Fibroblast of skin of right biceps (primary cell): ENCODE results near the gene TUBG2.
"Not testable (repeated sequence)": the region's sequence is repeated elsewhere in the genome, so short reads cannot be mapped to it uniquely, and the experiment has no call there.

Experiments used
- DNase-seq: peaks from one replicate; pipeline ENCODE4 v3.0.0-alpha.2; 2013

The TUBG2 gene

DNA sequence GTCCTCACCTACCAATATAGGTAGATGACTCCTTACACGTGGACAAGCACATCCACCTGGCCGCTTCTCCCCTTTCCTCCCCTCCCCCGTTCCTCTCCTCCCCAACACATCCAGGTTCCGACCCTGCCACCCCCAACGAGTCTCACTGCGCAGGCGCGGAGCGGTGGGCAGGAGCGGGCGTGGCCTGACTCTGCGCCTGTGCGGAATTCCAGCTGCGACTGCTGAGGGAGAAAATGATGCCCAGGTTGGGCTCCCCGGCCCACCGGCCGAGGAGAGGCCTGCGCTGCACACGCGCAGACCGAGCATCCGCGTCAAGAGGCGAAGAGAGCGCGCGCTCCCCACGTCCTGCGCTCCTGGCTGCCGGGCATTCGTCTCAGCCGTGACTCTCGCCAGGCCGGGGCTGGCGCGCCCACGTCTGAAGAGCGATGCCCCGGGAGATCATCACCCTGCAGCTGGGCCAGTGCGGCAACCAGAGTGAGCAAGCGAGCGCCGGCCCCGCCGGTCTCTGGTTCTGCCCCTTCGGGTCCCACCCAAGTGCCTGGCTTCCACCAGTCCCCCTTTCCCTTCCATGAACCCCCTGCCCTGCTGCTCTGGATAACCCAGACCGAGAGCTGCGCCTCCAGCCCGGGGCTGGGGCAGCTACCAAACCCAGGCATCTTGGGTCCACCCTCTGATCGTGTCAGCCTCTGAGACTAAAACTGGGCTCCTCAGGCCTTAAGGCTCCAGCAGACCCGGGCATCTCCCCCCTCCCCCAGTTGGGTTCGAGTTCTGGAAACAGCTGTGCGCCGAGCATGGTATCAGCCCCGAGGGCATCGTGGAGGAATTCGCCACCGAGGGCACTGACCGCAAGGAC lies at the start of gene TUBG2:
TUBG2 (plus strand) TSS at position 206 of the 853 bp plus-strand sequence; CDS start at position 426, 220 bp downstream.
- peak; percentile 91 for DNase-seq

DNA sequence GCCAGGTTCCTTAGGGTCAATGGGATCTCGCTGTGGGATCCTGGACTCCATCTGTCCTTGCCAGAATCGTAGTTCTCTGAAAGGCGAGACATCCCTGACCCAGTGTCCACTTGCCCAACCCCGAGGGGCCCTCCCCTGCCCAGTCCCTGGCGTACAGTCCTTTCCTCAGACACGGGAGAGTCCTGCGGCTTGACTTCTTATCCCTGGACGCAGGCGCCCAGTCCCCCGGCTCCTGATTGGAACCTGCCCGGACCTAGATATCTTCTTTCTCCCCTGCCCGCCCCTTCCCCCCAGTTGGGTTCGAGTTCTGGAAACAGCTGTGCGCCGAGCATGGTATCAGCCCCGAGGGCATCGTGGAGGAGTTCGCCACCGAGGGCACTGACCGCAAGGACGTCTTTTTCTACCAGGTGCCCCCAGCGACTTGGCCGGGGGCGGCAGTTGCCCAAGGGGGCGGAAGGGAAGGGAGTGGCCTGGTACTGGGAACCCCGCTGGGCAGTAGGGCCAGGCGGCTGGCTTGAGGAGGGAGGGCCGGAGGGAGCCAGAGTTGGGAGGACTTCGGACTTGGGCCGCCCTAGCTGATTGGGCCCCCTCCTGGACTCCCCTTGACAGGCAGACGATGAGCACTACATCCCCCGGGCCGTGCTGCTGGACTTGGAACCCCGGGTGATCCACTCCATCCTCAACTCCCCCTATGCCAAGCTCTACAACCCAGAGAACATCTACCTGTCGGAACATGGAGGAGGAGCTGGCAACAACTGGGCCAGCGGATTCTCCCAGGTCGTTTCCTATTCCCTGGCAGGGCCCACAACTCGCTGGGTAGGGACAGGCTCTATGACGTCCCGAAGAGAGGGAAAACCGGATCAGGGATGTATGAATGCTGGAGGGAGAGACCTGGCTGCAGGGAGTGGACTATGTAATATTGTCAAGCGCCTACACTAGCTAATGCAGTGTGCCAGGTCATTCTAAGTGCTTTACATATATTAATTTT lies 49.0 kb upstream of the TUBG2 start:
- not testable (repeated sequence) for DNase-seq

DNA sequence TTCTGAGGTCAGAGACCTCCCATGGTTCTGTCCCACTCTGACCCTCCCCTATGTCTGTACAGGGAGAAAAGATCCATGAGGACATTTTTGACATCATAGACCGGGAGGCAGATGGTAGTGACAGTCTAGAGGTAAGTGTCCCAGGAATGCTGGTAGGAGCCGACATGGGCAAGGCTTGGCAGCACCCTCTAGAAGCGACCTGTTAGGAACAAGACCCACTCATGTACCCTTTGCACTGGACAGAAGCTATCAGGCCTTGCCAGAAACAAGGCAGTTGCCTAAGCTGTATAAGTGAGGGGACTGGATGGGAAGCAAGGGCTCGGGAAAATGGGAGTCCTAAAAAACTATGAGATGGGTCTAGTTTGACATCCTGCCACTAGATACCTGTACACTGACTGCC lies 47.1 kb upstream of the TUBG2 start:
- no peak for DNase-seq

DNA sequence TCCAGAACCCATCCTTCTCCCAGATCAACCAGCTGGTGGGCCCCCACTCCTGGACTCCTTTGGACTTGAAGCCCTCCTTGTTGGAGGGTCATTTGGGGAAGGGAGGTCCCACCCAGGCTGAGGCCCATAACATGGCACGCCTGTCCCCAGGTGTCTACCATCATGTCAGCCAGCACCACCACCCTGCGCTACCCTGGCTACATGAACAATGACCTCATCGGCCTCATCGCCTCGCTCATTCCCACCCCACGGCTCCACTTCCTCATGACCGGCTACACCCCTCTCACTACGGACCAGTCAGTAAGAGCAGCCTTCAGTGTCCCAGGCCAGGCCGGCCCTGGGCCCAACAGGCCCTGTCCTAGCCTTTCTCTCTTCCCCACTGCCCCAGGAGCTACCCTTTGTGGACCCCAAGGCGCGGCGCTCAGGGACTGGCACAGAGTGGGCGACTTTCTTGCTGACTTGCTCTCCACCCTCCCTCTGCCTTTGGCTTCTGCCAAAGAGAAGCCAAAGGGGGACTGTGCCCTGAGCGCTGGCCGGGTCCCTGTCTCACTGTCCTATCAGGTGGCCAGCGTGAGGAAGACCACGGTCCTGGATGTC lies 45.3 kb upstream of the TUBG2 start:
- DNase-seq: no peak

DNA sequence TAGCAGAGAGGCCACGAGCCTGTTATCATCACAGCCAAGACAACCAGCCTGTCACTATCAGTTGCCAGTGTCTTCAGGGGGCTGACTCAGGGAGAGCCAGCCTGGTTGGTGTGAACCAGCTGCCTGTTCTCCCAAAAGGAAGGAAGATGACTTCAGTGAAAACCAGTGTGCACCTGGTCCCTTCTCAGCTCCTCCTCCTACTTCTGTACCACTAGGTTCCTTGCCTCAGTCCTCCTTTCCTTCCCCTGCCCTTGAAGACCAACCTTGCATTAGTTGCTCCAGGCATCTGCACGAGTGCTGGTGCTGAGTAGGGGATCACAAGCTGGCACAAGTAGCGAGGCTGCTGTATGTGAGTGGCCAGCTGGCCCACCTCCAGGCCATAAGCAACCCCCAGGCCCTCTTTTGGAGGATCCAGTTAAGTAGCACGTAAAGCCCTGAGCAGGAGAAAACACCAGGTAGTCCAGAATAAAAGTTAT lies 41.1 kb upstream of the TUBG2 start:
- DNase-seq: no peak

DNA sequence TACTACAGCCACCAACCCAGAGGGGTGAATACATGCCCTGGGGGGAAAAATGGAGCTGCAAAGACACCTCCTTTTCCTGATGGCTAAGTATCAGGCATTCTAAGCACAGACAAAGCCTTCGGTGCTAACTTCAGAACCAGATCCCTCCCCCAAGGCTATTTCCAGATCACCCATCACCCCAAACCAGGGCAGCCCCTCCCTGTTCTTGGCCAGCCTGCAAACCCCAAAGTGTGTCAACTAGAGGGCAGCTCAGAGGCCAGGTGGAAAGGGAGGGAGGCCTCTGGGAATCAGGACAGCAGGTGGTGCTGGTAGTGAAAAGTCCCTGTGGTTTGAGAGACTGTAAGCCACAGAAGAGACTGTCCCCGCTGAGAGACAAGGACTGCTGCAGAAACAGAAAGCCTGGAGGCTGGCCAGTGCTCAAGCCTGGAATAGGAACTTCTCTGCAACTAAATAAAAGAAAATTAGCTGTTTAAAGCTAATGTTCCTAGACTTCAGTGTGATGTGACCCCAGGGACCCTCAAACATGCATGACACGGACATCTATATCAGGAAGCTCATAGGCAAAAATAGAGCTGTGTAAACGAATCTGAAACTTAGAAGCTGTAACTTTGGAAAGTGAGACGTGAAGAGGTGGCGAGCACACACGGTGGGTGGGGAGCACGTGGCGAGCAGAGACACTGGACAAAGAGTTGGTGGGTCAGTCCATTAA lies 40.5 kb upstream of the TUBG2 start:
- DNase-seq: no peak

DNA sequence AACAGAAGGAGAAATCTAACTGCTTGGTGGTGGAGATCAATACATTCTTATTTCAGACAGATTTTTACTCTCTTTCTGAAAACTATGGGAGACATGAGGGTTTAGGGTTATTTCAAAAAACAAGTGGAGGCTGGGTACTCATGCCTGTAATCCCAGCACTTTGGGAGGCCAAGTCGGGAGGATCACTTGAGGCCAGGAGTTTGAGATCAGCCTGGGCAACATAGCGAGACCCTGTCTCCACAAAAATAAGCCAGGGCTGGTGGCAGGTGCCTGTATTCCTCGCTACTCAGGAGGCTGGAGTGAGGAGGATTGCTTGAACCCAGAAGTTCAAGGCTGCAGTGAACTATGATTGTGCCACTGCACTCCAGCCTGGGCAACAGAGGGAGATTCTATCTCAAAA lies 37.1 kb upstream of the TUBG2 start:
- DNase-seq: not testable (repeated sequence)

DNA sequence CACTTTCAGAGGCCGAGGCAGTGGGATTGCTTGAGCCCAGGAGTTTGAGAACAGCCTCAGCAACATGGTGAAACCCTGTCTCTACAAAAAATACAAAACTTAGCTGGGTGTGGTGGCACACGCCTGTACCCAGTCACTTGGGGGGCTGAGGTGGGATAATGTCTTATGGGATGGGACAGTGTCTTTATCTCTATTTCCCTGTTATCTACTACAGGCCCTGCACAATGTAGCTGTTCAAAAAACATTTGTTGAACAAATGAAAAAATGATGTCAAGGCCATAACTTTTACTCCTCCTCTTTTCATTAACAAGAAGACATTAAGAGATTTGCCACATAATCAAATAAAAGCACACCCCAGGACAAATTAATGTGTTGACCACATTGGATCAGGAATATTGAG lies 35.8 kb upstream of the TUBG2 start:
- DNase-seq: no peak

DNA sequence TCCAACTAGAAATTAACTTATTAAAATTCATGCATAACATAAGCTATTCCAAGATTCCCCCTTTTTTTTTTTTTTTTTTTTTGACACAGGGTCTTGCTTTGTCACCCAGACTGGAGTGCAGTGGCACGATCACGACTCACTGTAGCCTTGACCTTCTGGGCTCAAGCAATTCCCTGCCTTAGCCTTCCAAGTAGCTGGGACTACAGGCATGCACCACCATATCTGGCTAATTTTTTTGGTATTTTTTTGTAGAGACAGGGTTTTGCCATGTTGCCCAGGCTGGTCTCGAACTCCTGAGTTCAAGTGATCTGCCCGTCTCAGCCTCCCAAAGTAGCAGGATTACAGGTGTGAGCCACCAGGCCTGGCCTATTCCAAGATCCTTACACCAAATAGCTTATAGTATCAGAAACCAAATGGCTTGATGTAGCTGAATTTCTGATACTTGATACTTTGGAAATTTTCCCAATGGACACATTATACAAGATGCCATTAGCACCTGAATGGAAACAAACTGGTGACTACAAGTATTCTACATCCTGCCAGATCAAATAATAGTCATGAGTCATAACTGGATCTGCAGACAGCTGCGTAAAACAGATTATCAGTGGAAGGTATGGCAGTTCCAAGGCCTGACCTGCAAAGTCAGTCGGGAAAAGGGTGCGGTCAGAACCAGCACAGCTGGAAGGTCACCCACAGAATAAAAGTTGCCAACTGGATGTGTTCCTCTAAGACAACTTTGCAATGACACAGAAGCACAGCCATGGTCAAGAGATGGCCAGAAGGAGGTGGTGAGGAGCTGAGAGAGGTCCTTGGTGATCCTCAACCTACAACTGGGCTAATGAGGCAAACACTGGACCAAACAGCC lies 35.1 kb upstream of the TUBG2 start:
- DNase-seq: no peak

DNA sequence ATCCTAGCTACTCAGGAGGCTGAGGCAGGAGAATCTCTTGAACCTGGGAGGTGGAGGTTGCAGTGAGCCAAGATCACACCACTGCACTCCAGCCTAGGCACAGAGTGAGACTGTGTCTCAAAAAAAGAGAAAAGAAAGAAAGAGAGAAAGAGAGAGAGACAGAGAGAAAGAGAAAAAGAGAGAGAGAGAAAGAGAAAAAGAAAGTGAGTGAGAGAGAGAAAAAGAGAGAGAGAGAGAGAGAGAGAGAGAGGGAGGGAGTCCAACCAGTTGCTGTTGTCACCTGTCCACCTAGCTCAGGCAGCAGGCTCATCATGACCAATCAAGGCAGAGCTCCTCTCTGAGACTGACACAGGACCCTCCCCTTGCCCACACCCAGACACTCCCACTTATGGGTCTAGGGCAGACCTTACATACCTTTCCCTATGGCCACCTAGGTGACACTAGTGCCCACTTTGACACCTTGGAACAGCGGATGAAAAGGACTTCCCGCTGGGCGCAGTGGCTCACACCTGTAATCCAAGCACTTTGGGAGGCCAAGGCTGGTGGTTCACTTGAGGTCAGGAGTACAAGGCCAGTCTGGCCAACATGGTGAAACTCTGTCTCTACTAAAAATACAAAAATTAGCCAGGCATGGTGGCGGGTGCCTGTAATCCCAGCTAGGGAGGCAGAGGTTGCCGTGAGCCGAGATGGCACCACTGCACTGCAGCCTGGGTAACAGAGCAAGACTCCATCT lies 31.9 kb upstream of the TUBG2 start:
- DNase-seq: not testable (repeated sequence)

DNA sequence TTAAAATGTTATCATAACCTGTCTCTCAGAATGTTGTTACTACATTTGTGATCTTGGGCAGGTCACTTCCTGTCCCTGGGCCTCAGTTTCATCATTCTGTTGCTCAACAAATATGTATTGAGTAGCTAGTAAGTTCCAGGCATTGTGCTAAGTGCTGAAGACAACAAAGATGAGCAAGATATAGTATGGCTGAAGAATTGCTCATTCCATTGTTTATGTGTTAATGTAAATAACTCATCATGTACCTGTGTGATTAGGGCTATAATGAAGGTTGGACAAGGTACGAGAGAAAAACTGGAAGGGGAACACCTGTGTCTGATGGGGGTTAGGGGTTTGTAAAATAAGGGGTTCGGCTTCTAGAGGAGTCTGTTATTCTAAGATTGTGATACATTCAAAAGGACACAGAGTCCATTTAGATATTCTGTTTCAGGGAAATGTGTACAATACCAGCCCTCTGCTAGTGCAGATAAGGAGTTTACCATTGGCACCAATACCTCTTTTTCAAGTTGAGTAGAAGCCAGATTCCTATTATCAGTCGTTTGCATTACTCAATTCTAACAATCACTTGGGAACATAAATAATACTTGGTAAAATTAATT lies 29.6 kb upstream of the TUBG2 start:
- no peak for DNase-seq

DNA sequence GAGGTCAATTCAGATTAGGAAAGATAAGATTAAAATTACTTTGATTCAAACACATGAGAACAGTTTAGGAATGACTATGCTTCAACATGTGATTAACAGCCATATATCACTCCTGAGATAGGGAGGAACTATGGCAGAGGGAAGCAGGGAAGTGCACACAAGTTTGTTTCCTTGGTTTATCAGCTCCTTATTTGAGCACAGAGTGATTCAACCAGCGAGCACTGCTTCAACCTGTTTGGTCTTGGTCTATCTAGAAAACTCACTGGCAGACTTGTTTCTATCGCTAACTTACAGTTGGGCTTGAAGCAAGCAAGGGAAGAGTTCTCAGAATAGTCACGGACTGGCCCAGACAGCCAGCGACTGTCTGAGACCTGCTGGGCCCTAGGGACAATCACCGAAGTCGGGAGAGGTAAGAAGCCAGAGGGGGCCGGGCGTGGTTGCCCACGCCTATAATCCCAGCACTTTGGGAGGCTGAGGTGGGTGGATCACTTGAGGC lies 26.1 kb upstream of the TUBG2 start:
- DNase-seq: no peak

DNA sequence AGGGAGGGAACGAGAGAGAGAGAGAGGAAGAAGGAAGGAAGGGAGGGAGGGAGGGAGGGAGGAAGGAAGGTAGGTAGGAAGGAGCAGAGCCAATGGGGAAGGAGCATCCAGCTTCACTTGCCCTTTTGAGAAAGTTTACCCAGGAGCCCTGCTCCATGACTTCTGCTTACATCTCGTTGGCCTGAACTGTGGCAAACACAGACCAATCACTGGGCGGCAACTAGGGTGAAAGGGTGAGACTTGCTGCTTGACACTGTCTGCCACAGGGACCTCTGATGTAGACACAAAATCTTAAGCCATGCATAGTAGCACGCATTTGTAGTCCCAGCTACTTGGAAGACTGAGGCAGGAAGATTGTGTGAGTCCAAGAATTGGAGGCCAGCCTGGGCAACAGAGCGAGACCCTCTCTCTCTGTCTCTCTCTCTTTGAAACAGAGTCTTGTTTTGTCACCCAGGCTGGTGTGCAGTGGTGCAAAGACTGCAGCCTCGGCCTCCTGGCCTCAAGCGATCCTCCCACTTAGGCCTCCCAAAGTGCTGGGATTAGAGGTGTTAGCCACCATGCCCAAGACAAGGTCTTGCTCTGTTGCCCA lies 19.5 kb upstream of the TUBG2 start:
- DNase-seq: no peak

DNA sequence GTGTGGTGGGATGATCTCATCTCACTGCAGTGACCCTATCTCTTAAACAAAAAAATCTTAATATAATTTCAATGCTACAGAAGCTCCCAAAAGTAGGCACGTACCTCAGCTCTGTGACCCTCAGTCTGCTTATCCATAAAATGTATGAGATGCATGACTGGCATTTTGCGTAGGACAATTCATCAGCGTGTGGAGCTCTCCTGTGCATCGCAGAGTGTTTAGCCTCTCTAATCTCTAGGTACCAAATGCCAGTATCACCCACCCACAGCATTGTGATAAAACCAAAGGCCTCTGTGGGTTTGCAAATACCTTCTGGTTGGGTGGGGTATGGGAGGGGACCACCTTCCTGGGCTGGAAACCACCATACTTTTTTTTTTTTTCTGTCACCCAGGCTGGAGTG lies 19.0 kb upstream of the TUBG2 start:
- DNase-seq: no peak

DNA sequence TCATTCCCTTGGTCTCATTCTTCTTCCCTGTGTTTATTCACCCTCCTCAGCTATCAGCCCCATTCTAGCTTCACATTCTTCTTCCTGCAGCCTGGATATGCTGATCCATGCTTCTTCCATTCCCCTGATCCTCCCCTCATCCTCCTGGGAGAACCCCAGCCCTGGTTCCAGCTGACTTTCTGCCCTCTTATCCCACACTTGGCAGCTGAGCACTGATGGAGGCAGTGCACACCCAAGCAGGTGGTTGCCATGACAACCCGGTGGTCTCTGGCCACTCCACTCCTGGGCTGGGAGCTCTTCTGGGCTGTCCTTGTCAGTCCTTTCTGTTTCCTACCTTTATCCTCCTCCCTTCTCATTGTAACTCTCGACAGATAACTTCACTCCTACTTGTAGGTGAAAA lies 16.7 kb upstream of the TUBG2 start:
- no peak for DNase-seq

DNA sequence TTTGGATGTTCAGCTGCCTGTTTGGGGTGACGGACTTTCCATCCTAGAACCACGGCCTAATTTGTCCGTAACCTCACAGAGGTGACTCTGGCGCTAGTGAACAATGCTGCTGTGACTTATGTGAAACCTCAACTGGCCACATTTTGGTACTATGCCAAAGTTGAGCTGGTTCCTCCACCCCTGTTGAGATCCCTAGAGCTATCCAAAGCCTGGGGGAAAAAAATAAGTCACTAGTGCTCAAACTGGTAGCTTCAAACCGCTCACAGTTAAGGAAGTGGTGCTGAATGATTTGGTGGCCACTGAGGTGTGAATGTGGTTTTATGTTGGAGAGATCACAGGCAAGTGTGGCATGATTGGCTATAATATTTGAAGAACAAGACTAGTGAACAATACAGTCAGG lies 11.3 kb upstream of the TUBG2 start:
- DNase-seq: no peak

DNA sequence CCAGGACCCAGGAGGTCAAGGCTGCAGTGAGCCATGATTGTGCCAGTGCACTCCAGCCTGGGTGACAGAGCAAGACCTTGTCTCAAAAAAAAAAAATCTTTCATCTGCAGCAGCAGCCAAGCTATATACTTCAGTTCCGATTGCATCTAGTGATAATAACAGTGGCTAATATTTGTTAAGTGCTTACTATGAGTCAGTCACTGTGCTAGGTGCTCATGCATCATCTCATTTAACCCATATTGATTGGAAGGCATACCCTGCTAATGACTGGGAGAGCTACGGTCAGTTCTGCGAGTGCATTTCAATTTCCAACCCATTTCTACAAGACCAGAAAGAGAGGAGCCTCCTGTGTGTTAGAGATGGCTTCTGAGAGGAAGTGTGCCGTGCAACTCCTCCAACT lies 7.7 kb upstream of the TUBG2 start:
- DNase-seq: no peak

DNA sequence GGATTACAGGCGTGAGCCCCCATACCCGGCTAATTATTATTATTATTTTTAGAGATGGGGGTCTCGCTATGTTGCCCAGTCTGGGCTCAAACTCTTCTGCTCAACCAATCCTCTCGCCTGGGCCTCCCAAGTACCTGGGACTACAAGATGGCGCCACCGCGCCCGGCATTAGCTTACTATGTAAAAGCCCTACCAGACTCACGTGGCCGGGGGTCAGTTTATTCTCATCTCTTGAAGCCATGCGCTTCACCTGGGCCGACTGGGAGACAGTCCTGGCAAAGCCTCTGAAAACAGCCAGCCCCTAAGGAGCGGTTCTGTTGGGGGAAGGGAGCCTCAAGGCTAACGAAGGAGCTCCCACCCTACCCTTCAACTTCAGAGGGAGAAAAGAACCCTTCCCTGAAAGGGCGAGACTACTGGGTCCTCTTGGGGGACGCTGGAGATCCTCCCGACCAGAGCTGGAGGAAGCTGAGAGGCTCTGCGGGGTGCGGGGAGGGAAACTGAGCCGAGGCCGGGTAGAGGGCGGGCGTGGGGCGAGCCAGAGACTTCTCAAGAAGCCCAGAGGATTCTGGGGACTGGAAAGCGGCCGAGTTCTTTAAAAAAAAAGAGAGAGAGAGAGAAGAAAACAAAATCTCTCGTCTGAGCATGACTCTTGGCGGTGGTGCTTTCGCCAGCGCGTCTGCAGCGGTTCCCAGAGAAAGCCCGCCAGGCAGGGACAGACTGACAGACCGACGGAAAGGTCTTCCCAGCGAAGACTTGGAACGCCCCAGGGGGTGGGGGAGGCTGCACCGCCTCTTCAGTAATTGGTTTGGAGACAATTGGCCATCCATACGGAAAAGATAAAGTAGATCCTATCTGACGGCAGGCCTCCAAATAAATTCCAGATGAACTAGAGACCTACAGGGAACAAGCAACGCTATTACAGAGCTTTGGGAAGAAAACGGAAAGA lies 5.6 kb upstream of the TUBG2 start:
- peak; percentile 85 for DNase-seq

DNA sequence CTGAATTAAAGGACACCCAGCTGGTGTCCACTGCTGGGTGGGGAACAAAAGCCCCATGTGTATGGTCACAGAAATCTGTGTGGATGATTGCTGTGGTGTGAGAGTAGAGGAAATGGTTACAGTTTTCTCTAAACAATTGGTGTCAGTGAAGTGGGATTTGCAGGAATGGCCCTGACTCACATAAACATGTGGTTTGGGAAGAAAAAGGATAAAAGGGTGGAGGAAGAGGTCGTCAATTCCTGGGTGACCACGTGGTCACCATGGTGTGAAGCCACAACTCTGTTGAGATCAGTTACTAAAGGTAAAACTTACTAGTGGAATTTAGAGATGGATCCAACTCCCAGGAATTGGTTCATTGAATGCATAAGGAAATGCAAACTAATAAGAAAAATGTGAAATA lies 3.6 kb upstream of the TUBG2 start:
- DNase-seq: peak; percentile 81
